ENCODE results near the gene CTAGE9.

- TF ChIP-seq POLR2A (IDR thresholded peaks at IDR 0.05; ENCODE audit: low read length) (no peak), GATA1 (IDR thresholded peaks at IDR 0.05; ENCODE audit: low read depth, low read length) (no peak)
Observed at GRCh38 chr6:131692589-131692988, 18.2 kb downstream of the CTAGE9 start.

Data from erythroblast (primary cell).